Activated CD8-positive, alpha-beta T cell treated with anti-CD3 and anti-CD28 coated beads for 36 hours (primary cell): ENCODE measurements around the gene IGFALS. TPM values are rescaled to one million over a fixed set of nuclear protein-coding genes. Genes with fewer than 3 reads are reported as not detected.

Source experiments
- ATAC-seq: fragments of 200-7000 bp; cut with Tn5 transposase; one replicate; pipeline ENCODE4 v1.10.0; 2021; ENCODE audit warnings: mild to moderate bottlenecking, moderate library complexity
- CTCF ChIA-PET: fragments of 350-600 bp; sonication (Branson Sonifier 250); formaldehyde crosslinking; loops from one replicate; lab custom pipeline; 2021; ENCODE audit warnings: antibody characterized with exemption; lab: Charles Lee
- POLR2A ChIA-PET: fragments of 350-600 bp; sonication (Branson Sonifier 250); formaldehyde crosslinking; loops from one replicate; lab custom pipeline; 2021; ENCODE audit warnings: antibody characterized with exemption; lab: Charles Lee
- DNase-seq: peaks from one replicate; pipeline ENCODE4 v3.0.0-alpha.2; 2020
- H3K27ac Mint-ChIP-seq: one replicate; pipeline ENCODE4 v1.8.0; 2021; ENCODE audit warnings: mild to moderate bottlenecking, mixed read lengths
- H3K27me3 Mint-ChIP-seq: one replicate; pipeline ENCODE4 v1.8.0; 2021; ENCODE audit warnings: mixed read lengths
- H3K36me3 Mint-ChIP-seq: one replicate; pipeline ENCODE4 v1.8.0; 2021; ENCODE audit warnings: low read depth, mixed read lengths
- H3K4me1 Mint-ChIP-seq: one replicate; pipeline ENCODE4 v1.8.0; 2021; ENCODE audit warnings: low read depth, mixed read lengths
- H3K4me3 Mint-ChIP-seq: one replicate; pipeline ENCODE4 v1.8.0; 2021; ENCODE audit warnings: mild to moderate bottlenecking, moderate library complexity, mixed read lengths
- H3K9me3 Mint-ChIP-seq: one replicate; pipeline ENCODE4 v1.8.0; 2021; ENCODE audit warnings: mixed read lengths
- intact Hi-C: fragments of 100-400 bp; cut with micrococcal nuclease; formaldehyde crosslinking; loops from one replicate; pipeline ENCODE4 v1.10.0; 2022
- total RNA-seq, 2 experiments: library from RNA; stranded (reverse); gene quantifications; one replicate each; pipeline ENCODE4 v1.2.3, GENCODE V29; 2021
- TF ChIP-seq, protein P1 (sequence below): fragments of 200-600 bp; IDR thresholded peaks from one replicate; pipeline ENCODE4 v1.8.0; 2022; ENCODE audit warnings: antibody characterized with exemption, mild to moderate bottlenecking

The IGFALS gene
- total RNA-seq, 2 experiments from 2014 or later, result not detected

DNA sequence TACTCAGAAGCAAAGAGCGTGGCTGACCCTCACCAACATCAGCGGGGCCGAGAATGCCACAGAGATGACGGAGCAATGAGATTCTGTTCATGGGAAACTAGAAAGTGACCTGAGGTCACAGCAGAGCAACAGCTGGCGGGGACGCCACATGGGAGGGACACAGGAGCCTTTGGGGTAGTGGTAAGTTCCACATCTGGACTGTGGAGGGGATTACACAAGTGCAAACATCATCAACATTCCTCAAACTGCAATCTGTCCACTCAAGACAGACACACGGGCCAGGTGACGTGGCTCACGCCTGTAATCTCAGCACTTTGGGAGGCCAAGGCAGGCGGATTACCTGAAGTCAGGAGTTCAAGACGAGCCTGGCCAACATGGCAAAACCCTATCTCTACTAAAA, 22.0 kb upstream of the IGFALS start:
- H3K27me3 Mint-ChIP-seq, result no peaks in the 10 kb centered on the region
- peak overlapping the region; percentile 38 for H3K27ac Mint-ChIP-seq
- TF ChIP-seq, protein P1, sequence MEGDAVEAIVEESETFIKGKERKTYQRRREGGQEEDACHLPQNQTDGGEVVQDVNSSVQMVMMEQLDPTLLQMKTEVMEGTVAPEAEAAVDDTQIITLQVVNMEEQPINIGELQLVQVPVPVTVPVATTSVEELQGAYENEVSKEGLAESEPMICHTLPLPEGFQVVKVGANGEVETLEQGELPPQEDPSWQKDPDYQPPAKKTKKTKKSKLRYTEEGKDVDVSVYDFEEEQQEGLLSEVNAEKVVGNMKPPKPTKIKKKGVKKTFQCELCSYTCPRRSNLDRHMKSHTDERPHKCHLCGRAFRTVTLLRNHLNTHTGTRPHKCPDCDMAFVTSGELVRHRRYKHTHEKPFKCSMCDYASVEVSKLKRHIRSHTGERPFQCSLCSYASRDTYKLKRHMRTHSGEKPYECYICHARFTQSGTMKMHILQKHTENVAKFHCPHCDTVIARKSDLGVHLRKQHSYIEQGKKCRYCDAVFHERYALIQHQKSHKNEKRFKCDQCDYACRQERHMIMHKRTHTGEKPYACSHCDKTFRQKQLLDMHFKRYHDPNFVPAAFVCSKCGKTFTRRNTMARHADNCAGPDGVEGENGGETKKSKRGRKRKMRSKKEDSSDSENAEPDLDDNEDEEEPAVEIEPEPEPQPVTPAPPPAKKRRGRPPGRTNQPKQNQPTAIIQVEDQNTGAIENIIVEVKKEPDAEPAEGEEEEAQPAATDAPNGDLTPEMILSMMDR, result no peak
- CTCF ChIA-PET, result no interaction called here
- ATAC-seq, result no peak
- H3K9me3 Mint-ChIP-seq, result no peaks in the 10 kb centered on the region
- peaks cover 17% of the 10 kb centered on the region for H3K36me3 Mint-ChIP-seq
- intact Hi-C loops, result no loop called here
- no peak overlapping the region for H3K4me3 Mint-ChIP-seq
- DNase-seq, result no peak
- POLR2A ChIA-PET, result interaction anchor here (0.7 kb wide), 1 partner anchor 339 kb away, joined by 3 read pairs; no protein-coding TSS in a partner anchor
- H3K4me1 Mint-ChIP-seq, result peaks cover 13% of the 10 kb centered on the region

DNA sequence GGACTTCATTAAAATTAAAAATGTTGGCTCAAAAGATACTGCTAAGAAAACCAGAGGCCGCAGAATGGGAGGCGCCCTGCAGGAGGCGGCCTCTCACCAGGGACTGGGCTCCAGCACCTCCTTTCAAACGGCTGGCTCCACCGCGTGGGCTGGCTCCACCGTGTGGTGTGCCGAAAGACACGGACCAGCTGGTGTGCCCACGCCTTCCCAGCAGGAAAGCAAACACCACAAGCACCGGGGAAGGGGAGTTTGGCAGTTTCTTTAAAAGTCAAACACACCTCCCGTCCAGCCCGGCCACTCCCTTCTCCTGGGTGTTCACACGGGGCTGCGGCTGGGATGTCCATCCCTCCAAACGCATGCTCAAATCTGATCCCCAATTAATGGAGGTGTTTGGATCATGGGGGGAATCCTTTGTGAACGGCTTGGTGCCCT, 19.2 kb upstream of the IGFALS start:
- intact Hi-C loops, result no loop called here
- ChIA-PET CTCF (interaction anchor here (0.6 to 1.7 kb wide), 5 partner anchors 32 to 195 kb away, joined by 3 read pairs; no protein-coding TSS in a partner anchor), POLR2A (interaction anchor here (1.1 kb wide), 1 partner anchor 30 kb away, joined by 4 read pairs; the partner anchor contains the start of gene NUBP2)

DNA sequence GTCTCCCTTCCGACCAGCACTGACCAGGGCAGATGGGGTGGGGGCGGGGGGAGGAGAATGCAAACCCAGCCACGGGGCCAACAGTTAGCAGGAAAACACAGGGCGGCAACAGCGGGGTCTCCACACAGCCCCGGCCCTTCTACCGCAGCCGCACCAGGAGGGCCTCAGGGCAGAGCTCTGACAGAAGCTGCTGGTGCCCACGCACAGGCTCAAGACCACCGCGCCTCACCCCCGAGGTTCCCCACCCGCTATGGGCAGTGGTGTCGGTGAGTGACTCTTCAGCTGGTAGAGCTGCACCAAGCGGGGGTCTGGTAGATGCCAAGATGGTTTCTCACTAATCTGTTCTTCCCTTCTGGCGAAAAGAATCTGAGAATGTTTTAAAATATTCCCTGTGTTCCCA, 17.0 kb upstream of the IGFALS start:
- DNase-seq, result no peak
- ATAC-seq, result no peak
- TF ChIP-seq, protein P1, result no peak
- POLR2A ChIA-PET, result interaction anchor here (1.2 to 1.3 kb wide), 2 partner anchors 14 to 20 kb away, joined by 3 read pairs; no protein-coding TSS in a partner anchor
- H3K9me3 Mint-ChIP-seq, result no peaks in the 10 kb centered on the region
- H3K27me3 Mint-ChIP-seq, result no peaks in the 10 kb centered on the region
- H3K4me3 Mint-ChIP-seq, result no peak overlapping the region
- no peak overlapping the region for H3K27ac Mint-ChIP-seq
- intact Hi-C loops, result no loop called here
- peaks cover 19% of the 10 kb centered on the region for H3K36me3 Mint-ChIP-seq
- CTCF ChIA-PET, result interaction anchor here (1.5 kb wide), 1 partner anchor 14 kb away, joined by 5 read pairs; no protein-coding TSS in a partner anchor
- peaks cover 13% of the 10 kb centered on the region for H3K4me1 Mint-ChIP-seq

More for the DNA sequence above, 19.2 kb upstream of the IGFALS start:
- no peak overlapping the region for H3K4me3 Mint-ChIP-seq
- peaks cover 15% of the 10 kb centered on the region for H3K36me3 Mint-ChIP-seq
- no peaks in the 10 kb centered on the region for H3K9me3 Mint-ChIP-seq
- H3K27ac Mint-ChIP-seq, result peak overlapping the region; percentile 81
- peaks cover 13% of the 10 kb centered on the region for H3K4me1 Mint-ChIP-seq
- H3K27me3 Mint-ChIP-seq, result no peaks in the 10 kb centered on the region
- peak; percentile 95 for ATAC-seq
- TF ChIP-seq, protein P1, result peak; percentile 57
- peak; percentile 79 for DNase-seq

DNA sequence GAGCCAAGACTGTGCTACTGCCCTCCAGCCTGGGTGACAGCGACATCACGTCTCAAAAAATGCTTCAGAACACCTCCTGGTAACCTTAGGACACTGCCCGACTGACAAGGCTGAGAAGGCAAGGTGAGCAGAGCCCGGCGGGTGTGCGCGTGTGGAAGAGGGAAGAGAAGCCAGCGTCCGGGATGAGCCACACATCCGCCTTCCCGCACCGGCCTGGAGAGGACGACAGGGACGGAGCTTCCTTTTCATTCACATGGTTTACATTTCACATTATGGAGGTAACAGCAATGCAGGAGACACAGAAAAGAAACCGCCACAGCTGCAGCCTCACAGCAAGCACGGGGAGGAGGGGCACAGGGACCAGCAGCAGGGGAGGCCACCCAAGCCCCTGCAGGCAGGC, 16.6 kb upstream of the IGFALS start:
- Mint-ChIP-seq H3K4me3 (no peak overlapping the region), H3K36me3 (peaks cover 16% of the 10 kb centered on the region), H3K4me1 (peaks cover 13% of the 10 kb centered on the region), H3K27ac (no peak overlapping the region), H3K27me3 (no peaks in the 10 kb centered on the region), H3K9me3 (no peaks in the 10 kb centered on the region)
- ChIA-PET CTCF (no interaction called here), POLR2A (interaction anchor here (1.3 kb wide), 1 partner anchor 14 kb away, joined by 3 read pairs; no protein-coding TSS in a partner anchor)
- no peak for ATAC-seq
- no peak for DNase-seq
- TF ChIP-seq, protein P1, result no peak
- intact Hi-C loops, result no loop called here

DNA sequence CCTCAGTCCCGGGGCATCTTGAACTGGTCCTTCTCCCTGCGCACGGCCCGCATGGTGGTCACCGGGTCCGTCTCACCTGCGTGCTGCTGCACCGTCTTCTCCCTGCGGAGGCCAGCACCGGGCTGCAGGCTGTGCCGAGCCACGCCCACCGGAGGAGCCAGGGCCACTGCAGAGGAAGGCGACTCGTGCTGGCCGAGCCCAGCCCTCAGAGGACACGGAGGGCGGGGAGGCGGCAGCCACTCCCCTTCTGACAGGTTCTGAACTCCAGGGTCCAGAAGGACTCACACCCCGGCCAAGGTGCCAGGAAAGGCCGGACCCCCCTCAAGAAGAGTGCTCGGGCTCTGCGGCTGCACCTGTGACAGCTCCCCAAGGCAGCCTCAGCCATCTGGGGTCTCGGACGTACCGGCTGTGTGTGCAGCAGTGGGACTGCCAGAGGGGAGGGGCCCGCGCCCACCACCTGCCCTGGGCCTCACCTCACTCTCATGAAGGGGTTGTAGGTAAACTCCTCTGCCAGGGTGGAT, 15.8 kb upstream of the IGFALS start:
- Mint-ChIP-seq H3K9me3 (no peaks in the 10 kb centered on the region), H3K4me1 (peaks cover 13% of the 10 kb centered on the region), H3K36me3 (peaks cover 12% of the 10 kb centered on the region), H3K4me3 (no peak overlapping the region), H3K27me3 (no peaks in the 10 kb centered on the region), H3K27ac (no peak overlapping the region)
- intact Hi-C loops, result no loop called here
- ATAC-seq (no peak), DNase-seq (no peak)
- CTCF ChIA-PET, result interaction anchor here (1.0 kb wide), 1 partner anchor 121 kb away, joined by 3 read pairs; no protein-coding TSS in a partner anchor
- TF ChIP-seq, protein P1, result no peak
- POLR2A ChIA-PET, result no interaction called here
